ENCODE data around the gene USF2.

GRCh38 chr19:35279374-35279773 lies 10.6 kb downstream of the USF2 start:
- TF ChIP-seq CTCF (IDR thresholded peaks at IDR 0.05 in 4 of 5, conservative IDR thresholded peaks at IDR 0.05 in 1 of 5) (no peak), POLR2A (IDR thresholded peaks at IDR 0.05) (no peak)

All from gastrocnemius medialis (tissue), 4 donors.